ENCODE measurements around the gene UBAP2. TPM values are rescaled to one million over a fixed set of nuclear protein-coding genes. Genes with fewer than 3 reads are reported as not detected.

Gene UBAP2
- total RNA-seq, 1 donor from 2014 or later = 73.3 TPM

GRCh38 chr9:33894316-33894715, 154.4 kb downstream of the UBAP2 start:
- TF ChIP-seq EZH2 (IDR thresholded peaks at IDR 0.05; ENCODE audit: insufficient read depth, low read length) = no peak
- no peak for TF ChIP-seq CTCF (IDR thresholded peaks at IDR 0.05; ENCODE audit: insufficient read depth, low read depth, low read length)
- Histone ChIP-seq H2AFZ (ENCODE audit: low read depth, low read length) (no peak overlapping the region), H4K20me1 (ENCODE audit: insufficient read depth, low read length) (peaks cover 69% of the 10 kb centered on the region), H3K9me3 (ENCODE audit: insufficient read depth, low read depth, low read length) (no peaks in the 10 kb centered on the region), H3K79me2 (ENCODE audit: insufficient read depth, low read length) (peaks cover 84% of the 10 kb centered on the region), H3K27ac (ENCODE audit: low read depth, low read length) (no peak overlapping the region), H3K36me3 (ENCODE audit: insufficient read depth, low read length) (peaks cover 1% of the 10 kb centered on the region), H3K27me3 (ENCODE audit: insufficient read depth, low read length) (no peaks in the 10 kb centered on the region), H3K4me1 (ENCODE audit: insufficient read depth, low read length) (no peaks in the 10 kb centered on the region), H3K9ac (ENCODE audit: low read length) (no peak overlapping the region), H3K4me3 (ENCODE audit: insufficient read depth, low read depth, low read length) (no peak overlapping the region), H3K4me2 (ENCODE audit: low read length) (no peak overlapping the region)
- no peaks in the 10 kb centered on the region for H3K9me3 Mint-ChIP-seq (ENCODE audit: unreplicated experiment)
- no peaks in the 10 kb centered on the region for H3K4me1 Mint-ChIP-seq (ENCODE audit: low read depth, unreplicated experiment)
- FAIRE-seq (no peak), DNase-seq (ENCODE audit: low read depth) (no peak)
- H3K27me3 Mint-ChIP-seq (ENCODE audit: low read depth, unreplicated experiment) = no peaks in the 10 kb centered on the region
- no peak overlapping the region for H3K4me3 Mint-ChIP-seq (ENCODE audit: unreplicated experiment)
- H3K27ac Mint-ChIP-seq (ENCODE audit: unreplicated experiment) = no peak overlapping the region
- H3K36me3 Mint-ChIP-seq (ENCODE audit: low read depth, unreplicated experiment) = peaks cover 4% of the 10 kb centered on the region

GRCh38 chr9:33893861-33894260, 154.8 kb downstream of the UBAP2 start:
- Mint-ChIP-seq H3K36me3 (ENCODE audit: low read depth, unreplicated experiment) (peaks cover 4% of the 10 kb centered on the region), H3K27me3 (ENCODE audit: low read depth, unreplicated experiment) (no peaks in the 10 kb centered on the region), H3K27ac (ENCODE audit: unreplicated experiment) (no peak overlapping the region), H3K4me1 (ENCODE audit: low read depth, unreplicated experiment) (no peaks in the 10 kb centered on the region), H3K4me3 (ENCODE audit: unreplicated experiment) (no peak overlapping the region), H3K9me3 (ENCODE audit: unreplicated experiment) (no peaks in the 10 kb centered on the region)
- DNase-seq (ENCODE audit: low read depth) (no peak), FAIRE-seq (no peak)
- H3K4me1 ChIP-seq (ENCODE audit: insufficient read depth, low read length) = no peaks in the 10 kb centered on the region
- no peak overlapping the region for H2AFZ ChIP-seq (ENCODE audit: low read depth, low read length)
- no peak overlapping the region for H3K9ac ChIP-seq (ENCODE audit: low read length)
- no peaks in the 10 kb centered on the region for H3K9me3 ChIP-seq (ENCODE audit: insufficient read depth, low read depth, low read length)
- peaks cover 2% of the 10 kb centered on the region for H3K36me3 ChIP-seq (ENCODE audit: insufficient read depth, low read length)
- no peak overlapping the region for H3K4me2 ChIP-seq (ENCODE audit: low read length)
- no peak for TF ChIP-seq CTCF (IDR thresholded peaks at IDR 0.05; ENCODE audit: insufficient read depth, low read depth, low read length)
- TF ChIP-seq EZH2 (IDR thresholded peaks at IDR 0.05; ENCODE audit: insufficient read depth, low read length) = no peak
- peaks cover 86% of the 10 kb centered on the region for H3K79me2 ChIP-seq (ENCODE audit: insufficient read depth, low read length)
- peaks cover 69% of the 10 kb centered on the region for H4K20me1 ChIP-seq (ENCODE audit: insufficient read depth, low read length)
- no peak overlapping the region for H3K4me3 ChIP-seq (ENCODE audit: insufficient read depth, low read depth, low read length)
- H3K27me3 ChIP-seq (ENCODE audit: insufficient read depth, low read length) = no peaks in the 10 kb centered on the region
- H3K27ac ChIP-seq (ENCODE audit: low read depth, low read length) = no peak overlapping the region

GRCh38 chr9:33885948-33886347, 162.7 kb downstream of the UBAP2 start:
- FAIRE-seq (no peak), DNase-seq (ENCODE audit: low read depth) (no peak)
- H3K36me3 Mint-ChIP-seq (ENCODE audit: low read depth, unreplicated experiment) = peaks cover 5% of the 10 kb centered on the region
- Histone ChIP-seq H3K4me3 (ENCODE audit: insufficient read depth, low read depth, low read length) (no peak overlapping the region), H3K27ac (ENCODE audit: low read depth, low read length) (no peak overlapping the region), H3K79me2 (ENCODE audit: insufficient read depth, low read length) (peaks cover 97% of the 10 kb centered on the region), H2AFZ (ENCODE audit: low read depth, low read length) (no peak overlapping the region), H3K4me2 (ENCODE audit: low read length) (no peak overlapping the region), H3K36me3 (ENCODE audit: insufficient read depth, low read length) (peaks cover 2% of the 10 kb centered on the region), H3K9ac (ENCODE audit: low read length) (no peak overlapping the region), H3K4me1 (ENCODE audit: insufficient read depth, low read length) (peaks cover 8% of the 10 kb centered on the region), H3K9me3 (ENCODE audit: insufficient read depth, low read depth, low read length) (no peaks in the 10 kb centered on the region), H3K27me3 (ENCODE audit: insufficient read depth, low read length) (no peaks in the 10 kb centered on the region), H4K20me1 (ENCODE audit: insufficient read depth, low read length) (peaks cover 86% of the 10 kb centered on the region)
- no peaks in the 10 kb centered on the region for H3K9me3 Mint-ChIP-seq (ENCODE audit: unreplicated experiment)
- no peak overlapping the region for H3K27ac Mint-ChIP-seq (ENCODE audit: unreplicated experiment)
- H3K4me3 Mint-ChIP-seq (ENCODE audit: unreplicated experiment) = no peak overlapping the region
- peaks cover 26% of the 10 kb centered on the region for H3K4me1 Mint-ChIP-seq (ENCODE audit: low read depth, unreplicated experiment)
- TF ChIP-seq CTCF (IDR thresholded peaks at IDR 0.05; ENCODE audit: insufficient read depth, low read depth, low read length) (no peak), EZH2 (IDR thresholded peaks at IDR 0.05; ENCODE audit: insufficient read depth, low read length) (no peak)
- H3K27me3 Mint-ChIP-seq (ENCODE audit: low read depth, unreplicated experiment) = no peaks in the 10 kb centered on the region

Data from astrocyte (in vitro differentiated cells and primary cell).